ENCODE results near the gene FAM135A. TPM values are rescaled to one million over a fixed set of nuclear protein-coding genes. Genes with fewer than 3 reads are reported as not detected.

FAM135A gene
- total RNA-seq, 2 donors from 2014 or later = 28.0 to 40.3 TPM

DNA sequence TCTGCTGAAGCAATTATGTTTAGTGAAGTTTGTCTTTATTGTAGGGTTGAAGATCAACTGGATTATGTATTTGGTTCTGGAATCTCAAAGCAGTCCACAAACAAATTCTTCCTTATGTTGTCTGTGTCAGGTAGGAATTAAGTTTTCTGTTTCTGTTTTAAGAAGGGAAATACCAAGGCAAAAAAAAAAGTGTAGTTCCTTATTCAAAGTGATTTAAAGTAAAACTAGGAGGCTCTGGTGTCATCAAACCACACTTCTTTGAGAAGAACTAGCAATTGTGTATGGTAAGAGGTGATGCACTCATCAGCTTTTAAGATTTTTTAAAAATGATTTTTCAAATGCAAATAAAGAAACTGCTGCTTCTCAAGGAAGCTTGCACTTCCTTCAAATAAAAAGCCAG, 1.9 kb downstream of the FAM135A start:
- ATAC-seq (ENCODE audit: insufficient number of reproducible peaks, low FRiP score, low read depth) (no peak), DNase-seq (ENCODE audit: low spot score) (no peak)
- Histone ChIP-seq H3K27ac (no peak overlapping the region), H3K27me3 (replicated peaks; ENCODE audit: insufficient read depth) (no peaks in the 10 kb centered on the region), H3K4me1 (ENCODE audit: control insufficient read depth in 1 of 2, low read depth in 2 of 2) (peaks cover 13 to 18% of the 10 kb centered on the region in 2 donors), H3K9me3 (no peaks in the 10 kb centered on the region), H3K36me3 (no peaks in the 10 kb centered on the region), H3K4me3 (no peak overlapping the region)
- TF ChIP-seq, protein P1, sequence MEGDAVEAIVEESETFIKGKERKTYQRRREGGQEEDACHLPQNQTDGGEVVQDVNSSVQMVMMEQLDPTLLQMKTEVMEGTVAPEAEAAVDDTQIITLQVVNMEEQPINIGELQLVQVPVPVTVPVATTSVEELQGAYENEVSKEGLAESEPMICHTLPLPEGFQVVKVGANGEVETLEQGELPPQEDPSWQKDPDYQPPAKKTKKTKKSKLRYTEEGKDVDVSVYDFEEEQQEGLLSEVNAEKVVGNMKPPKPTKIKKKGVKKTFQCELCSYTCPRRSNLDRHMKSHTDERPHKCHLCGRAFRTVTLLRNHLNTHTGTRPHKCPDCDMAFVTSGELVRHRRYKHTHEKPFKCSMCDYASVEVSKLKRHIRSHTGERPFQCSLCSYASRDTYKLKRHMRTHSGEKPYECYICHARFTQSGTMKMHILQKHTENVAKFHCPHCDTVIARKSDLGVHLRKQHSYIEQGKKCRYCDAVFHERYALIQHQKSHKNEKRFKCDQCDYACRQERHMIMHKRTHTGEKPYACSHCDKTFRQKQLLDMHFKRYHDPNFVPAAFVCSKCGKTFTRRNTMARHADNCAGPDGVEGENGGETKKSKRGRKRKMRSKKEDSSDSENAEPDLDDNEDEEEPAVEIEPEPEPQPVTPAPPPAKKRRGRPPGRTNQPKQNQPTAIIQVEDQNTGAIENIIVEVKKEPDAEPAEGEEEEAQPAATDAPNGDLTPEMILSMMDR (IDR thresholded peaks at IDR 0.05) = no peak

GRCh38 chr6:70415660-70416059, 2.4 kb downstream of the FAM135A start:
- H3K4me1 ChIP-seq (ENCODE audit: control insufficient read depth in 1 of 2, low read depth in 2 of 2) = peaks cover 13 to 18% of the 10 kb centered on the region in 2 donors
- no peak overlapping the region for H3K27ac ChIP-seq
- TF ChIP-seq, protein P1 (IDR thresholded peaks at IDR 0.05) = no peak
- H3K4me3 ChIP-seq = no peak overlapping the region
- DNase-seq (ENCODE audit: low spot score) (no peak), ATAC-seq (ENCODE audit: insufficient number of reproducible peaks, low FRiP score, low read depth) (no peak)
- H3K36me3 ChIP-seq = no peaks in the 10 kb centered on the region
- H3K9me3 ChIP-seq = no peaks in the 10 kb centered on the region
- H3K27me3 ChIP-seq (replicated peaks; ENCODE audit: insufficient read depth) = no peaks in the 10 kb centered on the region

- Histone ChIP-seq H3K27ac (no peak overlapping the region), H3K36me3 (no peaks in the 10 kb centered on the region), H3K4me3 (no peak overlapping the region), H3K27me3 (replicated peaks; ENCODE audit: insufficient read depth) (no peaks in the 10 kb centered on the region), H3K4me1 (ENCODE audit: control insufficient read depth in 1 of 2, low read depth in 2 of 2) (no peaks in the 10 kb centered on the region), H3K9me3 (no peaks in the 10 kb centered on the region)
- TF ChIP-seq, protein P1 (IDR thresholded peaks at IDR 0.05) = no peak
- DNase-seq (ENCODE audit: low spot score) (no peak), ATAC-seq (ENCODE audit: insufficient number of reproducible peaks, low FRiP score, low read depth) (no peak)
These were observed 8.2 kb downstream of the FAM135A start for GRCh38 chr6:70421509-70421908.

GRCh38 chr6:70423189-70424134, 10.2 kb downstream of the FAM135A start:
- no peaks in the 10 kb centered on the region for H3K4me1 ChIP-seq (ENCODE audit: control insufficient read depth in 1 of 2, low read depth in 2 of 2)
- TF ChIP-seq, protein P1 (IDR thresholded peaks at IDR 0.05) = no peak
- ATAC-seq (ENCODE audit: insufficient number of reproducible peaks, low FRiP score, low read depth) (no peak), DNase-seq (ENCODE audit: low spot score) (no peak)
- no peak overlapping the region for H3K27ac ChIP-seq
- H3K36me3 ChIP-seq = no peaks in the 10 kb centered on the region
- H3K4me3 ChIP-seq = no peak overlapping the region
- H3K27me3 ChIP-seq (replicated peaks; ENCODE audit: insufficient read depth) = no peaks in the 10 kb centered on the region
- H3K9me3 ChIP-seq = no peaks in the 10 kb centered on the region

DNA sequence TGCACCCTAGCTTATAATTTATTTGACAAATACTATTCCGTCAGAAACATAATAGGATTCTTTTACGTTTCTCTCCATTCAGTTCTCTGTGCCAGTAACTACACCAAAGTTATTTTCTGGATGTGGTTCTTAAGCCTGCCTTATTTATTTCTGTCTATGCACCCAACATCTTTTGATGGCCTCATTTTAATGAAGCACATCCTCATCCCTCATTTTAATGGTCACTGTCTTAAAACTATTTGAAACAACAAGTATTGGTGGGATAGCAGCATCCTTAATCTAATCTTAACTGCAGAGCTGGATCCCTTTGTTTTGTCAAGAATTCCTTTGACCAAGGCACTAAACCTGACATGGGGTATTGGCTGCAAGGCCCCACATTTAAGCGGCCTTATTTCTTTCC, 11.0 kb downstream of the FAM135A start:
- Histone ChIP-seq H3K27me3 (replicated peaks; ENCODE audit: insufficient read depth) (no peaks in the 10 kb centered on the region), H3K9me3 (no peaks in the 10 kb centered on the region), H3K27ac (no peak overlapping the region), H3K4me1 (ENCODE audit: control insufficient read depth in 1 of 2, low read depth in 2 of 2) (no peaks in the 10 kb centered on the region), H3K36me3 (peaks cover 5% of the 10 kb centered on the region), H3K4me3 (no peak overlapping the region)
- DNase-seq (ENCODE audit: low spot score) (no peak), ATAC-seq (ENCODE audit: insufficient number of reproducible peaks, low FRiP score, low read depth) (no peak)
- TF ChIP-seq, protein P1 (IDR thresholded peaks at IDR 0.05) = no peak
